ENCODE measurements around the gene RARRES1.

DNA sequence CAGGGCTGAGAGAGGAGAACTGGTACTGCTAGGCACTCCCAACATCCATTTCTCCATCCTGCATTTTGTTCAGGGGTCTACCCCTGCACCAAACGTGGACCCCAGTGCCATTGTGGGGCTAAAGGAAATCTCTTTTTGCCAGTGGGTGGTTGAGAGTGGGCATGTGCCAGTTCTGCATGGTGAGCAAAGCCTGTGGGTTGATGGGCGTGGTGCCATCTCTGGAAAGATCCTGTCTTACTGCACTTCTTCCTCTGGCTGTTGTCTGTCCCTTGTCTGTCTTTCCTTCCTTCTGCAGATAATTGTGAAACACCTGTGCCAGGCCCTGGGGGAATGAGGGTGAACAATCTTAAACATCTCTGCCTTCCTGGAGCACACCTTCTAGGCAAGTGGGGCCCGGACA is 1.4 kb upstream of the RARRES1 start:
- no peak for TF ChIP-seq TAF1 (IDR thresholded peaks at IDR 0.05; ENCODE audit: low read depth)
- TF ChIP-seq TEAD4 (IDR thresholded peaks at IDR 0.05): no peak
- TF ChIP-seq, protein P1, sequence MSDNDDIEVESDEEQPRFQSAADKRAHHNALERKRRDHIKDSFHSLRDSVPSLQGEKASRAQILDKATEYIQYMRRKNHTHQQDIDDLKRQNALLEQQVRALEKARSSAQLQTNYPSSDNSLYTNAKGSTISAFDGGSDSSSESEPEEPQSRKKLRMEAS (IDR thresholded peaks at IDR 0.05): no peak
- TF ChIP-seq, protein P2, sequence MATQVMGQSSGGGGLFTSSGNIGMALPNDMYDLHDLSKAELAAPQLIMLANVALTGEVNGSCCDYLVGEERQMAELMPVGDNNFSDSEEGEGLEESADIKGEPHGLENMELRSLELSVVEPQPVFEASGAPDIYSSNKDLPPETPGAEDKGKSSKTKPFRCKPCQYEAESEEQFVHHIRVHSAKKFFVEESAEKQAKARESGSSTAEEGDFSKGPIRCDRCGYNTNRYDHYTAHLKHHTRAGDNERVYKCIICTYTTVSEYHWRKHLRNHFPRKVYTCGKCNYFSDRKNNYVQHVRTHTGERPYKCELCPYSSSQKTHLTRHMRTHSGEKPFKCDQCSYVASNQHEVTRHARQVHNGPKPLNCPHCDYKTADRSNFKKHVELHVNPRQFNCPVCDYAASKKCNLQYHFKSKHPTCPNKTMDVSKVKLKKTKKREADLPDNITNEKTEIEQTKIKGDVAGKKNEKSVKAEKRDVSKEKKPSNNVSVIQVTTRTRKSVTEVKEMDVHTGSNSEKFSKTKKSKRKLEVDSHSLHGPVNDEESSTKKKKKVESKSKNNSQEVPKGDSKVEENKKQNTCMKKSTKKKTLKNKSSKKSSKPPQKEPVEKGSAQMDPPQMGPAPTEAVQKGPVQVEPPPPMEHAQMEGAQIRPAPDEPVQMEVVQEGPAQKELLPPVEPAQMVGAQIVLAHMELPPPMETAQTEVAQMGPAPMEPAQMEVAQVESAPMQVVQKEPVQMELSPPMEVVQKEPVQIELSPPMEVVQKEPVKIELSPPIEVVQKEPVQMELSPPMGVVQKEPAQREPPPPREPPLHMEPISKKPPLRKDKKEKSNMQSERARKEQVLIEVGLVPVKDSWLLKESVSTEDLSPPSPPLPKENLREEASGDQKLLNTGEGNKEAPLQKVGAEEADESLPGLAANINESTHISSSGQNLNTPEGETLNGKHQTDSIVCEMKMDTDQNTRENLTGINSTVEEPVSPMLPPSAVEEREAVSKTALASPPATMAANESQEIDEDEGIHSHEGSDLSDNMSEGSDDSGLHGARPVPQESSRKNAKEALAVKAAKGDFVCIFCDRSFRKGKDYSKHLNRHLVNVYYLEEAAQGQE (IDR thresholded peaks at IDR 0.05; ENCODE audit: low read depth): no peak
- no peak for TF ChIP-seq YY1 (IDR thresholded peaks at IDR 0.05; ENCODE audit: low read depth)
- no peak for TF ChIP-seq EP300 (IDR thresholded peaks at IDR 0.05; ENCODE audit: borderline replicate concordance)
- TF ChIP-seq EGR1 (IDR thresholded peaks at IDR 0.05): no peak

Measured in Ishikawa (cell line).